ENCODE results near the gene RAB20. TPM values are rescaled to one million over a fixed set of nuclear protein-coding genes. Genes with fewer than 3 reads are reported as not detected.
"Not testable (repeated sequence)": the region's sequence is repeated elsewhere in the genome, so short reads cannot be mapped to it uniquely, and the experiment has no call there.

Gene RAB20
- polyA plus RNA-seq (2013, experiment 1 of 4), result 2.5 TPM
- polyA plus RNA-seq (2013, experiment 2 of 4), result 2.4 TPM
- polyA plus RNA-seq (2013, experiment 3 of 4), result 1.5 TPM
- 1.5 TPM for polyA plus RNA-seq (2013, experiment 4 of 4)

GRCh38 chr13:110561344-110562035, at the start of gene RAB20:
TSS of gene RAB20 (minus strand) at chr13:110561722. CDS start at chr13:110561519, 203 bp downstream.
- peak within 1 kb of the TSS; percentile 67 for H3K4me3 ChIP-seq (ENCODE audit: insufficient read depth, low read depth, low read length)
- H3K36me3 ChIP-seq (ENCODE audit: control insufficient read depth, insufficient read depth, low read length), result no peaks in the 10 kb centered on the region
- H3K9me3 ChIP-seq (ENCODE audit: control insufficient read depth, low read length), result no peaks in the 10 kb centered on the region
- no peak within 1 kb of the TSS for H3K27ac ChIP-seq (ENCODE audit: insufficient read depth, low read depth, low read length, poor library complexity, severe bottlenecking)
- 0% methylated on average over 79 of the region's 79 CpGs for WGBS, 2 experiments
- no peaks in the 10 kb centered on the region for H3K4me1 ChIP-seq (ENCODE audit: control insufficient read depth, insufficient read depth, low read length)
- H3K27me3 ChIP-seq (ENCODE audit: control insufficient read depth, insufficient read depth, low read length, poor library complexity, severe bottlenecking), result peaks cover 58% of the 10 kb centered on the region

GRCh38 chr13:110610955-110611595, 49.6 kb upstream of the RAB20 start:
- H3K4me1 ChIP-seq (ENCODE audit: control insufficient read depth, insufficient read depth, low read length), result peaks cover 6% of the 10 kb centered on the region
- no peaks in the 10 kb centered on the region for H3K9me3 ChIP-seq (ENCODE audit: control insufficient read depth, low read length)
- no peak overlapping the region for H3K4me3 ChIP-seq (ENCODE audit: insufficient read depth, low read depth, low read length)
- peaks cover 15% of the 10 kb centered on the region for H3K27me3 ChIP-seq (ENCODE audit: control insufficient read depth, insufficient read depth, low read length, poor library complexity, severe bottlenecking)
- no peak overlapping the region for H3K27ac ChIP-seq (ENCODE audit: insufficient read depth, low read depth, low read length, poor library complexity, severe bottlenecking)
- H3K36me3 ChIP-seq (ENCODE audit: control insufficient read depth, insufficient read depth, low read length), result no peaks in the 10 kb centered on the region
- WGBS, 2 experiments, result 88 to 92% methylated on average over 12 of the region's 12 CpGs

GRCh38 chr13:110607675-110608224, 46.2 kb upstream of the RAB20 start:
- H3K4me3 ChIP-seq (ENCODE audit: insufficient read depth, low read depth, low read length), result no peak overlapping the region
- H3K27ac ChIP-seq (ENCODE audit: insufficient read depth, low read depth, low read length, poor library complexity, severe bottlenecking), result no peak overlapping the region
- H3K9me3 ChIP-seq (ENCODE audit: control insufficient read depth, low read length), result no peaks in the 10 kb centered on the region
- H3K27me3 ChIP-seq (ENCODE audit: control insufficient read depth, insufficient read depth, low read length, poor library complexity, severe bottlenecking), result peaks cover 6% of the 10 kb centered on the region
- H3K36me3 ChIP-seq (ENCODE audit: control insufficient read depth, insufficient read depth, low read length), result no peaks in the 10 kb centered on the region
- peaks cover 6% of the 10 kb centered on the region for H3K4me1 ChIP-seq (ENCODE audit: control insufficient read depth, insufficient read depth, low read length)
- 89 to 95% methylated on average over 3 of the region's 3 CpGs for WGBS, 2 experiments

GRCh38 chr13:110606281-110606680, 44.8 kb upstream of the RAB20 start:
- 94 to 95% methylated on average over 19 to 33 of the region's 33 CpGs for WGBS, 2 experiments
- H3K4me1 ChIP-seq (ENCODE audit: control insufficient read depth, insufficient read depth, low read length); H3K36me3 ChIP-seq (ENCODE audit: control insufficient read depth, insufficient read depth, low read length); H3K4me3 ChIP-seq (ENCODE audit: insufficient read depth, low read depth, low read length); H3K27me3 ChIP-seq (ENCODE audit: control insufficient read depth, insufficient read depth, low read length, poor library complexity, severe bottlenecking); H3K27ac ChIP-seq (ENCODE audit: insufficient read depth, low read depth, low read length, poor library complexity, severe bottlenecking); H3K9me3 ChIP-seq (ENCODE audit: control insufficient read depth, low read length): not testable (repeated sequence)

- Histone ChIP-seq H3K9me3 (ENCODE audit: control insufficient read depth, low read length) (no peaks in the 10 kb centered on the region), H3K27ac (ENCODE audit: insufficient read depth, low read depth, low read length, poor library complexity, severe bottlenecking) (no peak overlapping the region), H3K27me3 (ENCODE audit: control insufficient read depth, insufficient read depth, low read length, poor library complexity, severe bottlenecking) (no peaks in the 10 kb centered on the region), H3K4me1 (ENCODE audit: control insufficient read depth, insufficient read depth, low read length) (peaks cover under 1% of the 10 kb centered on the region), H3K4me3 (ENCODE audit: insufficient read depth, low read depth, low read length) (no peak overlapping the region), H3K36me3 (ENCODE audit: control insufficient read depth, insufficient read depth, low read length) (no peaks in the 10 kb centered on the region)
- 89 to 97% methylated on average over 2 to 5 of the region's 6 CpGs for whole genome bisulfite sequencing, 2 experiments
Observed at GRCh38 chr13:110605132-110605531, 43.6 kb upstream of the RAB20 start.

- H3K27me3 ChIP-seq (ENCODE audit: control insufficient read depth, insufficient read depth, low read length, poor library complexity, severe bottlenecking), result no peaks in the 10 kb centered on the region
- no peak overlapping the region for H3K4me3 ChIP-seq (ENCODE audit: insufficient read depth, low read depth, low read length)
- no peak overlapping the region for H3K27ac ChIP-seq (ENCODE audit: insufficient read depth, low read depth, low read length, poor library complexity, severe bottlenecking)
- H3K9me3 ChIP-seq (ENCODE audit: control insufficient read depth, low read length), result no peaks in the 10 kb centered on the region
- no peaks in the 10 kb centered on the region for H3K4me1 ChIP-seq (ENCODE audit: control insufficient read depth, insufficient read depth, low read length)
- no peaks in the 10 kb centered on the region for H3K36me3 ChIP-seq (ENCODE audit: control insufficient read depth, insufficient read depth, low read length)
- 91 to 96% methylated on average over 3 to 4 of the region's 4 CpGs for WGBS, 2 experiments
Observed at GRCh38 chr13:110600980-110601379, 39.5 kb upstream of the RAB20 start.

- WGBS, 2 experiments, result 79 to 84% methylated on average over 10 of the region's 10 CpGs
- H3K36me3 ChIP-seq (ENCODE audit: control insufficient read depth, insufficient read depth, low read length), result no peaks in the 10 kb centered on the region
- no peak overlapping the region for H3K27ac ChIP-seq (ENCODE audit: insufficient read depth, low read depth, low read length, poor library complexity, severe bottlenecking)
Observed at GRCh38 chr13:110600261-110600819, 38.8 kb upstream of the RAB20 start.

GRCh38 chr13:110597041-110597689, 35.6 kb upstream of the RAB20 start:
- no peak overlapping the region for H3K4me3 ChIP-seq (ENCODE audit: insufficient read depth, low read depth, low read length)
- WGBS, 2 experiments, result 80% methylated on average over 14 of the region's 16 CpGs
- H3K4me1 ChIP-seq (ENCODE audit: control insufficient read depth, insufficient read depth, low read length), result no peaks in the 10 kb centered on the region
- no peaks in the 10 kb centered on the region for H3K27me3 ChIP-seq (ENCODE audit: control insufficient read depth, insufficient read depth, low read length, poor library complexity, severe bottlenecking)
- H3K27ac ChIP-seq (ENCODE audit: insufficient read depth, low read depth, low read length, poor library complexity, severe bottlenecking), result no peak overlapping the region
- no peaks in the 10 kb centered on the region for H3K9me3 ChIP-seq (ENCODE audit: control insufficient read depth, low read length)
- H3K36me3 ChIP-seq (ENCODE audit: control insufficient read depth, insufficient read depth, low read length), result no peaks in the 10 kb centered on the region

More at GRCh38 chr13:110600261-110600819, 38.8 kb upstream of the RAB20 start:
- H3K27me3 ChIP-seq (ENCODE audit: control insufficient read depth, insufficient read depth, low read length, poor library complexity, severe bottlenecking), result no peaks in the 10 kb centered on the region
- no peak overlapping the region for H3K4me3 ChIP-seq (ENCODE audit: insufficient read depth, low read depth, low read length)
- no peaks in the 10 kb centered on the region for H3K9me3 ChIP-seq (ENCODE audit: control insufficient read depth, low read length)
- H3K4me1 ChIP-seq (ENCODE audit: control insufficient read depth, insufficient read depth, low read length), result no peaks in the 10 kb centered on the region

GRCh38 chr13:110593430-110594130, 32.1 kb upstream of the RAB20 start:
- H3K4me1 ChIP-seq (ENCODE audit: control insufficient read depth, insufficient read depth, low read length), result no peaks in the 10 kb centered on the region
- H3K27me3 ChIP-seq (ENCODE audit: control insufficient read depth, insufficient read depth, low read length, poor library complexity, severe bottlenecking), result no peaks in the 10 kb centered on the region
- no peaks in the 10 kb centered on the region for H3K9me3 ChIP-seq (ENCODE audit: control insufficient read depth, low read length)
- H3K4me3 ChIP-seq (ENCODE audit: insufficient read depth, low read depth, low read length), result no peak overlapping the region
- no peak overlapping the region for H3K27ac ChIP-seq (ENCODE audit: insufficient read depth, low read depth, low read length, poor library complexity, severe bottlenecking)
- H3K36me3 ChIP-seq (ENCODE audit: control insufficient read depth, insufficient read depth, low read length), result no peaks in the 10 kb centered on the region
- WGBS, 2 experiments, result 73% methylated on average over 4 to 5 of the region's 6 CpGs
